Stimulated activated CD8-positive, alpha-beta memory T cell treated with anti-CD3 and anti-CD28 coated beads, Interleukin-15, amount 100 ng/mL, for 4 hours (primary cell): ENCODE data around the gene INPP5A.
"Not testable (repeated sequence)": the region's sequence is repeated elsewhere in the genome, so short reads cannot be mapped to it uniquely, and the experiment has no call there.

Source experiments
- DNase-seq, 2 donors: peaks; one replicate each; pipeline ENCODE4 v3.0.0-alpha.2; 2020; ENCODE audit warnings: low read depth in 2 of 2

INPP5A gene

DNA sequence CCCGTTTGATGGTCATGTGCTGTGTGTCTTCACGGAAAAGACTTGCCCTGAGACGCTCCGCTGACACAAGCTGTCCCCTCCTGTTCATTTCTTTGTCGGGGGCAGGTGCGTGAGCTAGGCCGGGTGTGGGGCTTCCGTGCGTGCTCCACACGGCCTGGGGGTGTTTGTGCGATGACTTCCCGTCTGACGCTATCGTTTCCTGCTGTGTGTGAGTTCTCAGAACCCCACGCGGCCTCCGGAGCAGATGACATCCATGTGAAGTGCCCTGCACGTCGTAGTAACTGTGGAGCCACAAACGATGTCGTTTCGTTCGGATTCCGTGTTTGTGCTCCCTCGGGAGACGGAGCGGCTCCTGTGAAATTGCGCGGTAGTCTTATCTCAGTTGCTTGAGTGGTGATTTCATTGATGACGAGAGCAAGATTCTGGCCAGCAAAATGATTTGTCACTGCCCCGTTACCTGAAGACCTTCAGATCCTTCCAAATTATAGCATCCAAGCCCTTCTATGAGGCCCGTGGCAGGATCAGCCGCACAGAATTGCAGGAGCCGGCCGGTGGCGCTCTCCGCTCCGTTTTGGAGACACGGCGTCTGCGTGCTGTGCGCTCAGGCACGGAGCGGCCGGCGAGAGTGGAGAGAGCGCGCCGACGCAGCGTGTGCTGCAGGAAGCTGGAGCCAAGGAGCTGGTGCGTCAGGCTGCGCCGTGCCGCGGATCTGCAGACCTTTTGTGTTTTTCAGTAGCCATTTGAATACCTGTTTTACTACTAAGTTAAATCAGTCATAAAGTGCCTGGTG, 153.4 kb downstream of the INPP5A start:
- DNase-seq = no peak

DNA sequence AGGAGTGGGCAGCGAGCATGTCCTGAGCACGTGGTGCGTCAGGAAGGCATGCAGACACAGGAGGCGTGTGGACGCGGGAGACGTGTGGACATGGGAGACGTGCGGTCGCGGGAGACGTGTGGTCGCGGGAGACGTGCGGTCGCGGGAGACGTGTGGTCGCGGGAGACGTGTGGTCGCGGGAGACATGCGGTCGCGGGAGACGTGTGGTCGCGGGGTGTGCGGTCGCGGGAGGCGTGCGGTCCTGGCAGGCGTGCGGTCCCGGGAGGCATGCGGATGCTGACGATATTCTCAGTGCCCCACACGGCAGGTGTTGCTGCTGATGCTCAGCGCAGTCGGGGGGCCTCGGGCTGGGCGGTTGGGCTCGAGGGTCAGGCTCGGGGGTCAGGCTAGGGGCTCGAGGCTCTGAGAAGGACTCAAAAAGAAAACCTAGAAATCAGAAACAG, 154.1 kb downstream of the INPP5A start:
- DNase-seq = no peak

GRCh38 chr10:132692311-132692710, 154.7 kb downstream of the INPP5A start:
- no peak for DNase-seq

DNA sequence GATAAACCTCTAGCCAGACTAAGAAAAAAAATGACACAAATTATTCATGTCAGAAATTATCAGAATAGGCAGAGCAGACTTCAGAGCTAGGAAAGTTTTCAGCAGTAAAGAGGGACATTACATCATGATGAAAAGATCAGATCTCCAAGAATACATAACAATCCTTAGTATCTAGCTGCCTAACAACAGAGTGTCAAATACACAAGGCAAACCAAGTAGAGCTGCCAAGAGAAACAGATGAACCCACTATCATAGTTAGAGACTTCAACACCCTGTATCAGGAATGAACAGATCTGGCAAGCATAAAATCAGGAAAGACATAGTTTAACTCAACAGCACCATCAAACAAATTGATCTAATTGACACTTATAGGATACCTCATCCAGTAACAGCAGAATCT, 156.1 kb downstream of the INPP5A start:
- no peak for DNase-seq

- DNase-seq = no peak
Measured at GRCh38 chr10:132696204-132696603, 158.6 kb downstream of the INPP5A start.

DNA sequence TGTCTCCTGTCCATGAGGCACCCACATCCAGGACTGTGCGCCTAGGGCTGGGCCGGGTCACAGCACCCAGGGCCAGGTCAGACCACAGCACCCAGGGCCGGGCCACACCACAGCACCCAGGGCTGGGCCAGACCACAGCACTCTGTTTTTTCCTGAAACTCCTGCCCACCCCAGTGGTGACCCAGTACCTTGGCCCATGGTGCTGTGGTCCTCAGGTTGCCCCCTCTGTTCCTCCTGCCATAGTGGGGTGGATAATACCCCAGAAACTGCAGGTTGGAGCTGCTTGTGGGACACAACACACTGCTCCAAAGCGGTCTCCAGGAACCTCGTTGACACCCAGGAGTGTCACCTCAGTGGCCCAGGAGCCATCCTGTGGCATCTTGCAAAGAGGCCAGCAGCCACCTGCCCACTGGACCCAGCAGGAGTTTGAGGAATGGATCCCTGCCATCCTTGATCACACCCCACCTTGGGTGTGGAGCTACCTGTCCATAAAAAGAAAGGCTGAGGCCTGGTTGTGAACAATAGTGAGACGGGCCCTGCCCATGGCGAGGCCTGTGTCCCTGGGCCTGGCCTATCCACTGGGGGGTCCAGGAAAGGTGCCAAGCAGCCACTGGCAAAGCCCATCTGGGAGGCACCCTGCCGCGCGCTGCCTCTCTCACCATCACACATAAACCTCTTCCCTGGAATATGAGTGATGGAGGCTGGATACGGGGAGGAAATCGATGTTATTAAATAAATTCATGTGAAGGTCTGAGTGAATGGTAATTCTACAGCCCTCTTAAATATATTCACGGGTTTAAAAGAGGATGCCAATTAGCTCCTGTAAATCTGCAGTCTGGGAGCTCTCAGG, 159.4 kb downstream of the INPP5A start:
- DNase-seq = no peak

DNA sequence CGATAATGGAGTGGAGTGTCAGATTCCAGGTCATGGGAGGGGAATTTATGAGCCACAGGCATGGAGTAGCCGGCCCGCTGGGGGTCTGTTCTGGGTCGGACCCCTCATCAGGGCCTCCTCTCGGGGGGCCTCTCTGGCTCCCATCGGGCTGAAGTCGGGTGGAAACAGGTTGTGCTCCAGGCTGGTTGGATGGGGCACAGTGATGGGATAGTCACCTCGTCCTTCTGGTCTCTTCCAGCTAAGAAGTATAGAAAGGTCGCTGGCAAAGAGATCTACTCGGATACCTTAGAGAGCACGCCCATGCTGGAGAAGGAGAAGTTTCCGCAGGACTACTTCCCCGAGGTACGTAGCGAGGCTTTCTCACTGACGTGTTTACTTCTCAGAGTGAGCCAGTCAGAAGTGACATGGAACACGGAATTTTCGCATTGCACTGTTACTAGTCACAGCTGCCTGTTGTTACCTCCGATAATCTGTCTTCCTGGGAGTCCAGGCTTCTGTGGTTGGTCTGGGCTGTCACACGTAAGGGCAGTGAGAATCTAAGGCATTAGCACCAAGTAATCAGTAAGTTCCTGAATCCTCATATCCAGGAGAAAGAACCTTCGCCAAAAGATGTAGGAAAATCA, 160.1 kb downstream of the INPP5A start:
- no peak for DNase-seq

DNA sequence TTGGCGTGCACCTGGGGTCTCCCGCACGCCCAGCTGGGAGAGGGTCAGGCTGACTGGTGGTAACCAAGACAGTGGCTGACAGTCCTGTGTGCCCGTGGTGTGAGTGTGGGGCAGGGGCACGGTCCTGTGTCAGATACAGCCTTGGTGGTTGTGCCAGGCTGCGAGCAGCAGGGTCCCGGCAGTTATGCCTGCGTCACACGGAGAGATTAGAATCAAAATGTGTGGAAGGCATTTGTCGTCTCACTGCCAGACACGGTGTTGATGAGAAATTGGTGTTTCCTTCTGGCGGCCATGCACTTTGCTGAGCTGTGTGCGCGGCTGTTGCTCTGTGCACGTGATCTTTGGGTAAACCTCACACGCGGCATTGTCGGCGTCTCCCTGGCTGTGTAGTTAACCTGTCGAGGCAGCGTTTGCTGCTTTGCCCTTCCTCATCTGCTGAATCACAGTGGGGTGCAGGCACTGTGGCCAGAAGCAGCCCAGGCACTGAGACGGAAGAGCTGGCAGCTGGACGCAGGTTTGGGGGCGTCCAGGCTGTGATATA, 160.7 kb downstream of the INPP5A start:
- DNase-seq = no peak

DNA sequence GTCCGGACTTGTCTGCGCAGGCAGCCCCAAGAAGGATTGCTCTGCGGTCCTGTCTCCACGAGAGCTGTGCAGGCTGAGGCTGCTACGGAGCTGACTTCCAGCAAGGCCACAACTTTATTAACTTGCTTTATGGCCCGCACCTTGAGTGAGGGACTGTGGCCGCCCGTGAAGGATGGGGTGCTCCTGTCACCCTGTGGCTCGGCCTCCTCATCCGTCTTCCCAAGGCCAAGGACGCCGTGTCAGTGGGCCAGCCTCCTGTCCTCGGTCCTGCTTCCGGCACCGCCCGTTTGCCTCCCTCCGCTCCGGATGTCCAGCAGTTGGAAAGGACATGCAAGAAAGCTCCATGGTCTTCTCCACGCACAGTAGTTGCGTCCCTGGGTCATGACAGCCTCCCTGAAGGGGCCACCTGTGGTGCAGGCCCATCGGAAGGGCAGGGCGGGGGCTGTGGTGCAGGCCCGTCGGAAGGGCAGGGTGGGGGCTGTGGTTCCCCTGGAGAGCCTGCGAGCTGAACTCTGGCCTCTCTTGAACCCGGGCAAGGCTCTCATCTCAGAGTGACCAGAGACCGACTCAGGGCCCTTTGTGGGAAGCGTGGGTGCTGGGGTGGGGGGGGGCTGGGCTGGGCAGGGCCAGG, 161.3 kb downstream of the INPP5A start:
- no peak for DNase-seq

GRCh38 chr10:132699411-132700155, 162.0 kb downstream of the INPP5A start:
- DNase-seq = no peak

GRCh38 chr10:132700156-132701098, 162.8 kb downstream of the INPP5A start:
- DNase-seq = no peak

- no peak for DNase-seq
Measured at GRCh38 chr10:132701099-132701845, 163.7 kb downstream of the INPP5A start.

- no peak for DNase-seq
Measured at GRCh38 chr10:132701846-132702190, 164.2 kb downstream of the INPP5A start.

DNA sequence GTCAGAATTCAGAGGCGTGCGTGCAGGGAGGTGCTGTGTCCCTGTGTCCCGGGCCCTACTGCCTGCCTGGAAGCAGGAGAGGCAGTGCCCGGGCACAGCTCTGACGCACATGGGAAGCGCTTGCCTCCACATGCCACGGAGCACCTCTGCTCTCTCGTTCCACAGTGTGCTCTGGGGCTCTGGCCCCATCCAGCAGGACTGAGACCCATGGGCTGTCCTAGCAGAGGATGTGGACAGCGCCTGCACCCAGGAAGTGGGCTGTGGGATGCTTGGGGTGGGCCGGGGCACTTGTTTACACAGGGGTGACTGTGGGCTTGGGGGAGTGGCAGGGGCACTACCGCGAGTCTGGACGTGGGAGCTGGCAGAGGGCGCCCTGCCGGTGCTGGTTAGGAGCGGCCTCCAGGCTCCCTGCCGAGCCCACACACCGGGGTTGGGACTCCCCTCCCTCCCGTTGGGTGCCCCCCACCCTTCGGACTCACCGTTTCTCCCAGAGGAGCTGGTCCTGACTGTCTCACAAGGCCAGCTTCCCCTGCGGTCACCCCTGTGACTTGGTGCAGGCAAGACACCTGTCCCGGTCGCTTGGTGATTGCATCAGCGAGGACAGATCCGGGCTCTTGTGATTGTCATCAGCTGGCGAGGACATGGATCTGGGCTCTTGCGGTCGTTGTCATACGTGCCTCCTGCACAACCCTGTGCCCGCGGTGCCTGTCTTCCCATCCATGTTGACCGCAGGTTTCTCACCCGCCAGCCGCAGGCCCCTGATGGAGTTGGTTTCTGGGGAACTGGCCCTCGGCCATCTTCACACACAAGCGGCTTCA, 165.2 kb downstream of the INPP5A start:
- DNase-seq = no peak

DNA sequence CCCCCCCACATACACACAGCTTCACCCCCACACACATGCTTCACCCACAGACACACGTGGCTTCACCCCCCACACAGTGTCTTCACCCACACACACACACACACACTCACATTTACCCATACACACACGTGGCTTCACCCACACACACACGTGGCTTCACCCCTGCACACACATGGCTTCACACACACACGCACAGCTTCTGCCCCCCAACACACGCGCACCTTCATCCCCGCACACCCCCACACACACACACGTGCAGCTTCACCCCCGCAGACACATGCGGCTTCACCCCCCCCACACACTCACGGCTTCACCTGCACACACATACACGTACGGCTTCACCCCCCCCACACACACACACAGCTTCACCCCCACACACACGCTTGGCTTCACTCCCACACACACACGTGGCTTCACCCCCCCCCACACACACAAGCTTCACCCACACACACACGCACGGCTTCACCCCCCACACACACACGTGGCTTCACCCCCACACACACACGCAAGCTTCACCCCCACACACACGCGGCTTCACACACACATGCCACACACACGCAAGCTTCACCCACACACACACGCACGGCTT, 165.9 kb downstream of the INPP5A start:
- no peak for DNase-seq

DNA sequence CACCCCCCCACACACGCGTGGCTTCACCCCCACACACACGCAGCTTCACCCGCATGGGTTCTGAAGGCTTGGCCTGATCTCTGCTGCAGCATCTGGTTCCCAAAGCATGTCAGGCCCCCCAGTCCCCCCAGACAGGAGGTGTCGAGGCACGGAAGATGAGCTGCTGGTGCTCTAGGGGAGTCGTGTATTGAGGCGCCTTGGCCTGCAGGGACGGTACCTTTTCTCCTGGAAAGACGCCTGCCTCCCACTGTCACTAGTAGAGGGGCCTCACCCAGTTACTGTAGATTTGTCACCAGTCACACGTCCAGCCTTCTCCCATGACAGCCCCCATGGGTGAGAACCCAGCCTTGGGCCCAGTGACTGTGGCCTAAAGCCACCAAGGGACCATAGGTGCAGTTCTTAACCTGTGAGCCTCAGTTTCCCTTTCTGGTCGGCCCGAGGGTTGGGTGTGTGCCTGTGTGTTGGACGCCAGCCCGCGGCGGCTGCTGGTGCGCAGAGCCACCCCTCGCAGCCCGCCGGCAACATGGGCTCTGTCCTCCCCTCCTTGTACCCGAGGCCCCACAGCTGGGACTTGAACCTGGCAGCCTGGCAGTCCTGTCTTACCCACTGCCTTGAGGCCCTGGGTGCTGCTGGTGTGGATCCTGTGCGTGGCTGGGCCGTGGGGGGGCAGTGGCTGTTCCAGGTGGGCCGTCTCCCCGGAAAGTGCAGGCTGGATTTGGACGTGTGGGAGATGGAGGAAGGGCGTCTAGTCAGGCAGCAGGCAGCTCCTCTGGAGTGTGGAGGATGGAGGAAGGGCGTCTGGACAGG, 166.6 kb downstream of the INPP5A start:
- DNase-seq = no peak

DNA sequence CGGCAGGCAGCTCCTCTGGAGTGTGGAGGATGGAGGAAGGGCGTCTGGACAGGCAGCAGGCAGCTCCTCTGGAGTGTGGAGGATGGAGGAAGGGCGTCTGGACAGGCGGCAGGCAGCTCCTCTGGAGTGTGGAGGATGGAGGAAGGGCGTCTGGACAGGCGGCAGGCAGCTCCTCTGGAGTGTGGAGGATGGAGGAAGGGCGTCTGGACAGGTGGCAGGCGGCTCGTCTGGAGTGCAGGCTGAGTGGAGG, 167.2 kb downstream of the INPP5A start:
- DNase-seq = not testable (repeated sequence)
